NK-92 (cell line): Measurements from ENCODE around the gene SAG.
"Not testable (repeated sequence)": the region's sequence is repeated elsewhere in the genome, so short reads cannot be mapped to it uniquely, and the experiment has no call there.

Experiments used
- DNase-seq: peaks from one replicate; lab custom pipeline; 2025; ENCODE audit not compliant: unreplicated experiment; lab: John Stamatoyannopoulos, UW

Gene SAG

GRCh38 chr2:233353769-233354499, 46.3 kb downstream of the SAG start, which contains the start of gene DGKD:
Gene DGKD (plus strand): TSS chr2:233354494. CDS start chr2:233354519, 25 bp downstream.
- no peak for DNase-seq

DNA sequence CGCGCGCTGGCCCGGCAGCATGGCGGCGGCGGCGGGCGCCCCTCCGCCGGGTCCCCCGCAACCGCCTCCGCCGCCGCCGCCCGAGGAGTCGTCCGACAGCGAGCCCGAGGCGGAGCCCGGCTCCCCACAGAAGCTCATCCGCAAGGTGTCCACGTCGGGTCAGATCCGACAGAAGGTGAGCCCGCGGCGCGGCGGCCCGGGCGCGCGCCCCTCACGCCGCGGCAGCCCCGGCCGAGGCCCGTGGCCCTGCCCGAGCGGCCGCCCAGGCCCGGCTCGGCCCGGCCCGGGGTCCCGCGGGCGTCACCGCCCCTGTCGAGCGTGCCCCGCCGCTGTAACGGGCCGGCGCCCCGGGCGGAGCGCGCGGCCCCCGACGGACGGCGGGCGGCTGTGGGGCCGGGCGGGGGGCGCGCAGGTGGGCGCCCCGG, 46.9 kb downstream of the SAG start:
- DNase-seq, result no peak

DNA sequence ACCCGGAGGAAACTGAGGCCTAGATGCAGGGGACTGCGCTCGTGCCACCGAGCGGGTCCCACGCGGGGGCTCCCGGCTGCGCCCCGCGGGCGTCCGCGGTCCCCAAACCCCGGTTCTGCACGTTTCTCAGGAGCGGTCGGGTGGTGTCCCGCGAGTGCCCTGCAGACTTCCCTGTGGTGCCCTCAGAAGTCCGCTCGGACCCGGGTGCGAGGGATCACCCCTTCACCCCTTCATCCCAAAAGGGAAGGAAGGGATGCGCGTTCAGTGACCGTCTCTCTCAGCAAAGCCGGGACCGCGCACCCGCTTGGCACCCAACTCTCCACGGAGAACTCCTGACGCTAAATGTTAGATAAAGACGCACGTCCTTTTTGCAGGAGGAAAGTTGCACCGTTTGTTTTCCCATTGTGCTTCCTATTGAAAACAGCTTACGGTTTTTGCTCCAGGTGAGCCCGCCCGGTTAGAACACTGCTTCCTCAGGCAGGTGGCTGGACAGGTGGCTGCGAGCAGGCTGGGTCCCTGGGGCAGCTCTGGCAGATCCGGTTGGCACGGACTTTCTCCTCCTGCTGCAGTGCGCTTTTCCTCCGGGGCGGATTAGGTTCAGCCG, 47.5 kb downstream of the SAG start:
- no peak for DNase-seq

DNA sequence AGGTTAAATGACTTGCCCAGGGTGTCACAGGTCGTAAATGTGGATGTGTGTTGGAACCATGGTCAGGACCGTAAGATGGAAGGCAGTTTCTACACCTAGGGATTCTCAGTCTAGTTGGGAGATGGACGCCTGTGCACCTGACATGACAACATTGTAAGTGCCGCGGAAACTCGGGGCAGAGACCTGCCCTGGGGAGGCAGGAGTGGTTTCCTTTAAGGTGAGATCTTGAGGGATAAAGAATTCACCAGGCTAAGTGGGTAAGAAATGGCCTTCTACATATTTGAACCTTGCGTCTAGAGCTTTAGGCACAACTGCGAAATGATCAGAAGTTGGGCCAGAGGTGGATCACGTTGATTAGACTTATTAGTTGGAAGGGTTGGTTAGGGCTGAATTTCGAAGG, 48.3 kb downstream of the SAG start:
- no peak for DNase-seq

GRCh38 chr2:233356546-233357308, 49.1 kb downstream of the SAG start:
- no peak for DNase-seq

DNA sequence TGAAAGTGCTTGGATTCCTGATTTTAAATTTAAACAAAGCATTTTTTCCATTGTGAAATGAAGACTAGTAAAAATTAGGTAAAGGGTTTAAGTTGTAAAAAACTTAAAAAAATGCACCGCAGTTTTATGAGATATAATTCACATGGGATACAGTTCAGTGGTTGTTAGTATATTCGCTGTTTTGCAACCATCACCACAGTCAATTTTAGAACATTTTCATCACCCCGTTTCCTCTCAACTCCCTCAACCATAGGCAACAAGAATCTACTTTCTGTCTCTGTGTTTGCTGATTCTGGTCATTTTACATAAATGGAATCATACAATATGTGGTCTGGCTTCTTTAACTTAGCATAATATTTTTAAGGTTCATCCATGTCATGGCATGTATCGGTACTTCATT, 50.7 kb downstream of the SAG start:
- no peak for DNase-seq

DNA sequence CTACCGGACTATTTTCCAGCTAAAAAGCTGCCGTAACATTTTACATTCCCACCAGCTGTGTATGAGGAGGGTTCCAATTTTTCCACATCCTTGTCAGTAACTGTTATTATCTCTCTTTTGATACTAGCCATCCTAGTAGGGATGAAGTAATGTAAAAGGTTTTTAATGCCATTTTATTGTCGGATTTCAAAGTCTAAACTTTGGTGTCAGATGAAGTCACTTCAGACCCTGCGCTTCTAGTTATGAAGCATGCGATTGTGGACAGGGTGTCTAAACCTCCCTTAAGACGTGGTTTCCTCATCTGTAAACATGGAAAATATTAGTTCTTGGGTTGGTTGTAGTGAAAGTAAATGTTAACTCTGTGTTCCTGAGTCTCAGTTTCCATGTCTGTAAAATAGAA, 51.3 kb downstream of the SAG start:
- DNase-seq, result no peak

- no peak for DNase-seq
Measured at GRCh38 chr2:233359823-233360222, 52.2 kb downstream of the SAG start.

GRCh38 chr2:233360771-233361176, 53.2 kb downstream of the SAG start:
- no peak for DNase-seq

DNA sequence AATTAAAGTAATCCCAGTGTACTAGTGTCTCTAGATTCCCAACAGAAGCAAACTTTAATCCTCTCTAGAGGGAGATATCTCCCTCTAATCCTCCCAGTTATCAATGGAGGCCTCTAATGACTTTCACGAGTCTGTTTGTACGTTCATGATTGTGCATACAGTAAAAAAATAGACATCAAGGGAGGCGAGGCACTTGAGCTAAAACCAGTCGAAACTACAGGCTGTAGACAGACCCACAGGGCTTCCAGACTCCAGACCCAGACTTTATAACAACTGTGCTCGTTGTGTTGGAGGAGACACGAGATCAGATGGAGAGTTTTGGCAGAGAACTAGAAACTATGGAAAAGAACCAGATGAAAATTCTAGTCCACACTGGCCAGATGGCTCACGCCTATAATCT, 53.7 kb downstream of the SAG start:
- no peak for DNase-seq

- no peak for DNase-seq
Measured at GRCh38 chr2:233362742-233363141, 55.1 kb downstream of the SAG start.

- DNase-seq, result no peak
Measured at GRCh38 chr2:233363744-233364235, 56.2 kb downstream of the SAG start.

DNA sequence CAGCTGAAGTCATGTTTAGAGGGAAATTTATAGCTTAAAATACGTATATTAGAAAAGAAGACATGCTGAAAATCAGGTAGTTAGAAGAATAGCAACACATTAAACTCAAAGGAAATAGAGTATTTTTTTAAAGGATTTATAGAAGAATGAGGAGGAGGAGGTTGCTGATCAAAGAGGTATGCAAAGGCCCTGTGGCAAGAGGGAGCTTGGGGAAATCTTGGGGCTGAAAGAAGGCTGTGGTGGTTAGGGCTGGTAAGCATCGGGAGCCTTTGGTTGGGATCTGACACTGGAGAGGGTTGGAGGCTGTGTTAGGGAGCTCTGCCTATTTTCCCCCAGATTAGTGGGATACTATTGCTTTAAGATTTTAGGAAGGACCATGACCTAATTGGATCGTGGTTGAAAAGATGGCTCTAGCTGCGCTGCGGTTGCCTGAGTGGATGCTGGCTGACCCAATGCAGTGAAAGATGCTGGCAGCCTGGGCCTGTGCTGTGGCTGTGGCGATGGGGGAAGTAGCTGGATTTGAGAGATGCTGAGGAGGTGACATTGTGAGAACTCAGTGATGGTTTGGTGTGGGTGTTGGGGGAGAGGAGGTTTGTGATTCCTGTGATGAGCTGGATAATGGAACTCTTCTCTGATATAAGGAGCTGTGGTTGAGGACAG, 58.4 kb downstream of the SAG start:
- DNase-seq, result no peak

DNA sequence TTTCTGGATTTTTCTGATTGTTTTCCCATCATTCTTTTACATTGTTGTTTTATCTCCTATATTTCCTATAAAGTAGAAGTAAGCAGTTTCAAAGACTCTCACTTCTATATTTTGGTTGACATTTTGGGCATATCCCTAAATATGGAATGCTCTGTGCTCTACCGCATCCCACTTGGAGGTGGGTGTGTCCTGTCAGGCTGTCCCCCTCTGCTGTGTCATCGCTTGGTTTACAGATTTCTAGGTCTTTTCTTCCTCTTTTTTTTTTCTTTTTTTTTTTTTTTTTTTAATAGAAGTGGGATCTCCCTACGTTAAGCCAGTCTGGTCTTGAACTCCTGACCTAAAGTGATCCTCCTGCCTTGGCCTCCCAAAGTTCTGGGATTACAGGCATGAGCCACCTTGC, 60.0 kb downstream of the SAG start:
- DNase-seq, result no peak

DNA sequence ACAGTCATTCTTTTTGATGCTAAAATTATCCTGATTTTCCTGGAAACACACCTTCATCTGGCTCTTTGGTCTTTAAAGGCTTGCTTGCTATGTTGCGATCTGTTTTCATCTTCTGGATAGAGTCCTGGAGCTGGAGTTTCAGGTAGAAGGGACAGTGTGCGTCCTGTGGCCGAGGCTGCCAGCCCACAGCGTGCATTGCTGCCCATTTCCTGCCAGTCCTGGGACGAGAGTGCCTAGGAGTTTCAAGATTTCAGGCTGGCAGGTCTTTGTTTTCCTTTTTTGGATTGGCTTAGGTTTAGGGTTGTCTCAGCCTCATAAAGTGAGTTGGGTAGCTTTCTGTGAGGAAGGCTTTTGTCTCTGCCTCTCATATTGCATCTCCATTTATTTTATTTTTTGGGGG, 61.1 kb downstream of the SAG start:
- DNase-seq, result no peak

GRCh38 chr2:233369462-233369861, 61.8 kb downstream of the SAG start:
- DNase-seq, result no peak

DNA sequence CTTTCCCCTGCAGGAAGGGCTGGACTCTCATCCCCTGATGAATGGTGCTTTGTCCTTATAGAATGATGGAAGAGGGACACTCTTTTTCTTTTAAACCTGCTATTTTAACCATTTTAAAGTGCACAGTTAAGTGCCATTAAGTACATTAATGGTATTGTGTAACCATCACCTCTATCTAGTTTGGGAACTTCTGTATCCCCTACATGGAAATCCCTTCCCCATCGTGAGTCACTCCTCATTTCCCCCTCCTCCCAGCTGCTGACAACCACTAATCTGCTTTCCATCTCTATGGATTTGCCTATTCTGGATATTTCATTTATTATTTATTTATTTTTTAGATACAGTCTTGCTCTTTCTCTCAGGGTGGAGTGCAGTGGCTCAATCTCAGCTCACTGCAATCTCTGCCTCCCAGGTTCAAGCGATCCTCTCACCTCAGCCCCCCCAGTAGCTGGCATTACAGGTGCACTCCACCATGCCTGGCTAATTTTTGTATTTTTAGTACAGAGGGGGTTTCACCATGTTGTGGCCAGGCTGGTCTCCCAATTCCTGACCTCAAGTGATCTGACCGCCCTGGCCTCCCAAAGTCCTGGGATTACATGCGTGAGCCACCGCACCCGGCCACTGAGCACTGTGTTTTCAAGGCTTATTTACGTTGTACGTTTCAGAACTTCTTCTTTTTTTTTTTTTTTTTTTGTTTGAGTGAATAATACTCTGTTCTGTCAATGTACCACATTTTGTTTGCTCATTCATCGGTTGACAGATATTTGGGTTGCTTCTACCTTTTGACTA, 62.5 kb downstream of the SAG start:
- no peak for DNase-seq

- no peak for DNase-seq
Measured at GRCh38 chr2:233371641-233372040, 64.0 kb downstream of the SAG start.

GRCh38 chr2:233372855-233373254, 65.2 kb downstream of the SAG start:
- DNase-seq, result no peak

GRCh38 chr2:233373316-233373715, 65.7 kb downstream of the SAG start:
- no peak for DNase-seq

DNA sequence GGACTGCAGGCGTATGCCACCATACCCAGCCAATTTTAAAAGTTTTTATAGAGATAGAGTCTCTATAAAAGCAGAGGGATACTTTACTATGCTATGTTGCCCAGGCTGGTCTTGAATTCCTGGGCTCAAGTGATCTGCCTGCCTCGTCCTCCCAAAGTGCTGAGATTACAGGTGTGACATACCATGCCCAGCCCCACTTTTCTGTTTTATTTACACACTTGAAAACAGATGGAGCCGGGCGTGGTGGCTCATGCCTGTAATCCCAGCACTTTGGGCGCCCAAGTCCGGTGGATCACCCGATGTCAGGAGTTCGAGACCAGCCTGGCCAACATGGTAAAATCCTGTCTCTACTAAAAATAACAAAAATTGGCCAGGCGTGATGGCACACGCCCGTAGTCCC, 67.2 kb downstream of the SAG start:
- not testable (repeated sequence) for DNase-seq
